ENCODE data around the gene LCN6.
A peak's percentile ranks its signal among the peaks of the same experiment; 100 is the strongest.
"Not testable (repeated sequence)": the region's sequence is repeated elsewhere in the genome, so short reads cannot be mapped to it uniquely, and the experiment has no call there.

The LCN6 gene

DNA sequence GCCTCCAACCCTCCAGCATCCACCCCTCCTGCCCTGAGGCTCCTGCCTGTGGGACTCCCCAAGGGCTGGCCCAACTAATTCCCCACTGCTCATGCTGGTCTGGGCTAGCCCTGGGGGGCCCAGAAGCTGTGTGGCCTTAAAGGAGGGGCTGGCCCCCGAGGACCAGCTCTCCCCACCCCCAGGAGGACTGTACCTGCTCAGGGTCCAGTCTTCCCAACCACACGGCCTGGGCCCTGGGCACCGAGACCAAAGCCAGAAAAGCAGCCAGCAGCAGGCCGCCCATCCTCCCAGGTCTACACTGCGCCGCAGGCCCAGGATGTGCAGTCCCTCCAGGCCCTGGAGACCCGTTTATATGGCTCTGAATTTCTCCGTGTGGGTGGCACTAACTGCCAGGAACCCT lies at the start of gene LCN6:
TSS of gene LCN6 (minus strand) at position 325 of the 400 bp plus-strand sequence. CDS start at position 283, 42 bp downstream.
- intact Hi-C loops (cut with DNase I), result no loop called here
- DNase-seq, result no peak

DNA sequence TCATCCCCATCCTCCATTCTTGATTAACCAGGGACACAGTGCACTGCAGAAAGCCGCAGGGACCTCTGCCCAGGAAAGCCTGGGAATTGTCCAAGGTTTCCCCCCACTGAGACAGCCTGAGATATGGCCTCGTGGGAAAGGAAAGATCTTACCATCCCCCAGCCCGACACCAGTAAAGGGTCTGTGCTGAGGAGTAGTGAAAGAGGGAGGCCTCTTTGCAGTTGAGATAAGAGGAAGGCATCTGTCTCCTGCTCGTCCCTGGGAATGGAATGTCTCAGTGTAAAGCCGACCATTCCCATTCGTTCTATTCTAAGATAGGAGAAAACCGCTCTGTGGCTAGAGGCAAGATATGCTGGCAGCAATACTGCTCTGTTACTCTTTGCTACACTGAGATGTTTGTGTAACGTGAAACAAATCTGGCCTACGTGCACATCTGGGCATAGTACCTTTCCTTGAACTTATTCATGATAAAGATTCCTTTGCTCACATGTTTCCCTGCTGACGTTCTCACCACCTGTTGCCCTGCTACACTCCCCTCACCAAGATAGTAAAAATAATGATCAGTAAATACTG lies 48.5 kb upstream of the LCN6 start:
- DNase-seq; intact Hi-C loops (cut with DNase I): not testable (repeated sequence)

DNA sequence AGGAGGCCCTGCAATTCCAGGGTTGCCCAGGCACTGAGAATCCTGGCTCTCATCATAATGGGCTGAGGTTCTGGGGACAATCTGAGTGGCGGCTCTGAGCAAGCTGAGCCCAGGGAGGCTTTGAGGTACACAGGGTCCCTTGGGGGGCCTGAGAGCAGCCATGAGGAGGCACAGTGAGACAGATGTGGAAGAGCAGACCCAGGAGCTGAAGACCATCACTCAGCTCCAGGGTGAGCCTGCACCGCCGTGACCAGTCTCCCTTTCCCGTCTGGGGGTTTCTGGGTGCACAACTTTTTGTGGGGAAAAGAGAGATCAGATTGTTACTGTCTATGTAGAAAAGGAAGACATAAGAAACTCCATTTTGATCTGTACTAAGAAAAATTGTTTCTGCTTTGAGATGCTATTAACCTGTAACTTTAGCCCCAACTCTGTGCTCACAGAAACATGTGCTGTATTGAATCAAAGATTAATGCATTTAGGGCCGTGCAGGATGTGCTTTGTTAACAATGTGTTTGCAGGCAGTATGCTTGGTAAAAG lies 48.0 kb upstream of the LCN6 start, which contains the start of gene CCDC183:
TSS of gene CCDC183 (plus strand) at position 101 of the 537 bp plus-strand sequence. CDS start at position 161, 60 bp downstream.
- intact Hi-C loops (cut with DNase I), result no loop called here
- DNase-seq, result no peak

DNA sequence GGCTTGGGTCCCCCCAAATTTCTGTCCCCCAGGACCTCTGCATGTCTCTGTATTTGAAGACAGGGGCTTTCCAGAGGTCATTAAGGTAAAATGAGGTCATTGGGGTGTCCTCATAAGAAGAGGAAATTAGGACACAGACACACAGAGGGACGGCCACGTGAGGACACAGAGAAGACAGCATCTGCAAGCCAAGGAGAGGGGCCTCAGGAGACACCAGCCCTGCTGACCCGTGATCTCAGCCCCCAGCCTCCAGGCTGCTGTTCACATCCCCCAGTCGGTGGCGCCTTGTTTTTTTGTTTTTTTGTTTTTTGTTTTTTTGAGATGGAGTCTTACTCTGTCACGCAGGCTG lies 46.6 kb upstream of the LCN6 start:
- no peak for DNase-seq
- intact Hi-C loops (cut with DNase I), result loop anchor here (5.0 kb wide), 1 partner anchor 157 kb away; the partner anchor contains the start of gene LCN12

DNA sequence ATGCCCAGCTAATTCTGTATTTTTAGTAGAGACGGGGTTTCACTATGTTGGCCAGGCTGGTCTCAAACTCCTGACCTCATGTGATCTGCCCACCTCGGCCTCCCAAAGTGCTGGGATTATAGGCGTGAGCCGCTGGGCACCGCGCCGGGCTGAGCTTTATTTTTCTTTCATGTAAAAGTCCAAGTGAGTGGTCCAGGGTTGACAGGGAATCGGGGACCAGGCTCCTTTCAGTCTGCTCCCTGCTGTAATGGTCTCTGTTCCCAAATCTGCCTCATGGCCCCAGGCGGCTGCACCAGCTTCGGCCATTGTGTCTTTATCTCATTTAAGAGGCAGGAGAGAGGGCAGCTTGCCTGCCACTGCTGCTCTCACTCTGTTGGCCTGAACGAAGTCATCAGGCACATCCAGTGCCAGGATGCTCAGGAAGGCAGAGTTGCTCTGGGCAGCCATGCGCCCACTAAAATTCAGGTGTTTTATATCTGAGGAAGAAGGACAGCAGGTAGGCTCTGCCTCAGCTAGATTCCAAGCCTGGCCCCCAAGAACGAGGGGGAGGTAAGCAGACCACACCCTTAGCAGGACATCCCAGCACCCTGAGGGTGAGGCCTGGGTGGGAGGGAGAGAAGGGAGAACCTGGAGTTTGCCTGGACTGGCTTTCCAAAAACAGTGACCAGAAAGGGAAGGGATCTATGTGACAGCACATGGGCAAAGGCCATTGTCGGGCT lies 46.1 kb upstream of the LCN6 start:
- intact Hi-C loops (cut with DNase I), result loop anchor here (5.0 kb wide), 1 partner anchor 158 kb away; the partner anchor contains the start of gene LCN12

DNA sequence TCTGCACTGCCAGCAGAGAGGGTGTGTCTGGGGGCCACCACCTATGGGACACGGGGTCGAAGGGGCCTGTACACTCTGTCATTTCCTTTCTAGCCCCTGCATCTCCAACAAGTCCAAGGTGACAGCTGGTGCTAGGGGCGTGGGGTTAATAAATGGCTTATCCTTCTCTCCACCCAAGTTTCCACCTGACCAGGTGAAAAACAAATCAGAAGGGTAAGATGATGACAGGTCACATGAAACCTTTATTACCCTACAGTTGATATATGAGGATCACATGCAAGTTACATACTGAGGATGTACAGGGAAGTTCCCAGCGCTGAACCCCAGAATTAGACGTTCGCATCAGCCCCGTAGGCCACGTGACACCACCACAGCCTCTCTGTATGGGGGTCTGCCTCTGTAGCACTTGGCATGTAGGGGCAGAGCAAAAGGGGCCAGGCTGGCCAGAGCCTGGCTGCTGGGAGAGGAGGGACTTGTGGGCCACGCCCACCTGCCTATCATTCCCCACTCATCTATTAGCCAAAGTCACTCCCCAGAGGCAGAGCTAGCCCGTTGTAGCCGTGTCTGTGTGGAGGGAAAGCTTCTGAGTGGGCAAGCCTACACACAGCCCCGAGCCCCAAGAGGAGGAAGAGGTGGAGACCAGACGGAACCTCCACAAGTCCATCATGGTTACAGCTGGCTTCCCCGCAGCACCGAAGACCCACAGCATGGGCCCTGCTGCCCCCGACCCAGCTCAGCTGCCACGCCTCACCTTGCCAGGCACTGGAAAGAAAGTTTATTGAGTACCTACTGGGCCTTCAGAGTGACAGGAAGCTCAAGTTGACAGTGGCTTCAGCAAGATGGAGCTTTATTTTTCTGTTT lies 45.0 kb upstream of the LCN6 start:
- intact Hi-C loops (cut with DNase I), result loop anchor here (5.0 kb wide), 1 partner anchor 159 kb away; the partner anchor contains the start of gene LCN12
- DNase-seq, result no peak

More for the DNA sequence above, 46.1 kb upstream of the LCN6 start:
- DNase-seq, result no peak

GRCh38 chr9:136792321-136793085 lies 44.2 kb upstream of the LCN6 start:
- intact Hi-C loops (cut with DNase I), result loop anchor here (5.0 kb wide), 1 partner anchor 160 kb away; the partner anchor contains the start of gene LCN12
- DNase-seq, result peak in 1 of 42 donors; percentile 20

DNA sequence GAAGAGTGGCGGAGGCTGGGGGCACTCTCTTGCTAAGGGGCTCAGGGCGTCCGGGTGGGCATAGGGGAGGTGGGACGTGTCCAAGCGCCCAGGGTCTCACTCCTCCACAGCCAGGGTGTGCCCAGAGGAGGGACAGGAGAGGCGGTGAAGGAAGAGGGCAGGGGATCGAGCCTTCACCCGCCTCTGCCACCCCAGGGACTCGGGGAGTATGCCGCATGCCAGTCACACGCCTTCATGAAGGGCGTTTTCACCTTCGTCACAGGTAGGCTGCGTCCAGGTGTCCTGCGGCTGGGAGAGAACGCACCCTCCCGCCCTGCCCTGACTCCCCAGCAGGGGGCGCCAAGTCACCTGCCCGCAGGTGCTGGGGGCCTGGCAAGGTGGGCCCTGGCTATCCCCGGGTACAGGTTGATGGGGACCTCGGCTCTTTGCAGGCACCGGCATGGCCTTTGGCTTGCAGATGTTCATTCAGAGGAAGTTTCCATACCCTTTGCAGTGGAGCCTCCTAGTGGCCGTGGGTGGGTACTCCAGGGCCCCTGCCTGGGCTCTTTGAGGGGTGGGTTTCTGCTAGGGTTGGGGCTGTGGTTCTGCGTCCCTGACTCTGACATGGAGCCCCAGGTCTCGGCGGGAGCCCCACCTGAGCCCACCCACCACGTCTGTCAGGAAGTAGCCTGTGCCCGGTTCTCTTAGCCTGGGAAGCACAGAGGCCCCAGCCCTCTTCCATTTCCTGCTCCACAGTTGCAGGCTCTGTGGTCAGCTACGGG lies 43.4 kb upstream of the LCN6 start:
- DNase-seq, result peak in 33 of 42 donors; percentile 24 to 74 (median 45)
- intact Hi-C loops (cut with DNase I), result loop anchor here (5.0 kb wide), 1 partner anchor 161 kb away; the partner anchor contains the start of gene LCN12

- intact Hi-C loops (cut with DNase I), result loop anchor here (5.0 kb wide), 1 partner anchor 161 kb away; the partner anchor contains the start of gene LCN12
- DNase-seq, result peak; percentile 99 to 100 (median 100)
Measured at GRCh38 chr9:136790640-136791515, 42.6 kb upstream of the LCN6 start, which contains the start of gene TMEM141. TMEM141 (plus strand) TSS chr9:136791344; CDS start chr9:136791371, 27 bp downstream.

GRCh38 chr9:136789523-136789937 lies 41.2 kb upstream of the LCN6 start:
- intact Hi-C loops (cut with DNase I), result loop anchor here (5.0 to 10.0 kb wide), 2 partner anchors 248 to 285 kb away; partner anchors contain the start of genes SAPCD2 and UAP1L1
- DNase-seq, result no peak

- intact Hi-C loops (cut with DNase I), result loop anchor here (5.0 to 10.0 kb wide), 2 partner anchors 248 to 286 kb away; partner anchors contain the start of genes SAPCD2 and UAP1L1
- DNase-seq, result not testable (repeated sequence)
Measured at GRCh38 chr9:136788644-136789522, 40.6 kb upstream of the LCN6 start.

DNA sequence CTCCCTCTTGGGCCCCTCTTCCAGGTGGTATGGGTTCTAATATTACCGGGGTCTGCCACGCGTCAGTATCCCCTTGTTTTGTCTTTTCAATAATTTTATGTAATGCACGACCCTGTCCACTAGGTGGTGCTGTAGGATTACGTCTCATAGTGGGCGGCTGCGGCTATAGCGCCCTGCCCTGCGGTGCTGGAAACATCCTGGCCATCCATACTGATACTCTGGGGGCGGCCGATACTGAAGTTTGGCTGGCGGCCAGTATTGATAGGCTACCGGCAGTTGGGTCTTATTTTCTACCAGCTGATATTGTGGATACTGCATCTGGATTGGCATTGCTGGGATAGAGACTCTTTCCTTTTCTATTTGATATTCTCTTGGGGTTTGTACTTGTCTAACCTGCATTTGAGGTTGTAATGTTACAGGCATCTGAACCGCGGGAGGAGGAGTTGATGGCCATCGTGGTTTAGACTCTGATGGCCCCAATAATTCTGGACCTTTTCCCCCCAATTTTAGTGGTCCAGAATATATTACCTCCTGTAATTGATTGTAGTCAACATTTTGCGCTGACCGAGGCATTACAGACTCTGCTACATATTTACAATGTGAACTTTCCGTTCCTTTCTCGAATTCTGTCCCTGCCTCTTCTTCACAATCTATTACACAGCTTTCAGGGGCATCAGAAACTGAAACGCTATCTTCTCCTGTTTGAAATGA lies 39.5 kb upstream of the LCN6 start:
- peak; percentile 45 to 90 (median 74) for DNase-seq
- intact Hi-C loops (cut with DNase I), result loop anchor here (5.0 to 10.0 kb wide), 2 partner anchors 249 to 287 kb away; partner anchors contain the start of genes SAPCD2 and UAP1L1

DNA sequence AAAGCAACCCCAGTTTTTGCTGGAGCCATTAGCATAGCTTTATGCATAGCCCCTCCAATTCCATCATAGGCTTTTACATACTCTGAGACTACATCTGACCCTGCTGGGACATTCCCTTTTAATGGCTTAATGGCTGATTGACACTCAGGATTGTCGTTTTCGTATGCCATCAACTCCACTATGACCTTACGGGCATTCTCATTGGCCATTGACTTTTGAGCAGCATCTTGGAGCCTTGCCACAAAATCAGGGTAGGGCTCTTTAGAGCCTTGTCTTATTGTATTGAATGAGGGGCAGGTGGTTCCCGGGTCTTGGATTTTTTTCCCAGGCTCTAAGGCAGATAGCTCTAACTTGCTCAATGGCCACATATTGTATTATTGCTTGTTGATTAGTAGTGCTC lies 38.7 kb upstream of the LCN6 start:
- DNase-seq, result peak in 1 of 42 donors; percentile 15
- intact Hi-C loops (cut with DNase I), result loop anchor here (5.0 to 10.0 kb wide), 2 partner anchors 250 to 288 kb away; partner anchors contain the start of genes SAPCD2 and UAP1L1

DNA sequence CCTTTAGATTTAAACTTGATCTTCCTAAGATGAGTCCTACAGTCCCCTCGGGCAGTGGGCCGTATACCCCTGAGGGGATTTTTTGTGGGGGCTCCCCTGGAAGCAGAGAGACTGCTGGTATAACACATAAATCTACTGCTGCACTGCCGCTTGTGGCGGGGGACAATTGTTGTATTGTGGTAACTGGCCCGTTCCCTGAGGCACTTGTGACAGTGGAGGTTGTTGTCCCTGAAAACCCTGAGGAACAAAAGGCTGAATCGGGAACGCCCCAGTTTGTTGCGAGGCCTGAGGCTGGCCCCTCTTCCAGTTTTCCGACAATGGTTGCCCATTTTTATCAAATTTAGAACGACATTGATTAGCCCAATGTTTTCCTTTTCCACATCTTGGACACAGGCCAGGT lies 38.1 kb upstream of the LCN6 start:
- intact Hi-C loops (cut with DNase I), result loop anchor here (5.0 to 10.0 kb wide), 2 partner anchors 251 to 288 kb away; partner anchors contain the start of genes SAPCD2 and UAP1L1
- DNase-seq, result peak in 41 of 42 donors; percentile 29 to 85 (median 71)
